Measurements from ENCODE around the gene DAP3. TPM values are rescaled to one million over a fixed set of nuclear protein-coding genes. Genes with fewer than 3 reads are reported as not detected.

DAP3 gene
- total RNA-seq, 1 experiment from 2014 or later: 165 TPM

GRCh38 chr1:155769257-155769656 is 80.4 kb downstream of the DAP3 start:
- no peak for DNase-seq
- H3K4me3 Mint-ChIP-seq (ENCODE audit: unreplicated experiment): no peak overlapping the region
- H3K4me1 Mint-ChIP-seq (ENCODE audit: low read depth, unreplicated experiment): no peaks in the 10 kb centered on the region
- H3K9me3 Mint-ChIP-seq (ENCODE audit: unreplicated experiment): no peaks in the 10 kb centered on the region
- H3K36me3 Mint-ChIP-seq (ENCODE audit: insufficient read depth, unreplicated experiment): peaks cover 82% of the 10 kb centered on the region
- CTCF ChIA-PET: no interaction called here
- Histone ChIP-seq H3K36me3 (ENCODE audit: control insufficient read depth, insufficient read depth, low read length) (peaks cover 4% of the 10 kb centered on the region), H3K4me3 (ENCODE audit: low read depth, low read length) (no peak overlapping the region), H3K4me1 (no peaks in the 10 kb centered on the region), H3K9me3 (no peaks in the 10 kb centered on the region), H3K27me3 (replicated peaks; ENCODE audit: control insufficient read depth, insufficient read depth, low read length) (no peaks in the 10 kb centered on the region)
- intact Hi-C loops (cut with micrococcal nuclease; ENCODE audit: unreplicated experiment): no loop called here
- H3K27me3 Mint-ChIP-seq (ENCODE audit: insufficient read depth, unreplicated experiment): no peaks in the 10 kb centered on the region
- no peak for TF ChIP-seq CTCF (IDR thresholded peaks at IDR 0.05; ENCODE audit: insufficient read depth in 1 of 2, low read depth in 1 of 2, low read length in 1 of 2, severe bottlenecking in 1 of 2, unreplicated experiment in 1 of 2)
- POLR2A ChIA-PET: no interaction called here
- H3K27ac Mint-ChIP-seq (ENCODE audit: unreplicated experiment): no peak overlapping the region
- no TSS peak for BruUV-seq (replicated peaks)

GRCh38 chr1:155773221-155773620 is 84.3 kb downstream of the DAP3 start:
- Mint-ChIP-seq H3K36me3 (ENCODE audit: insufficient read depth, unreplicated experiment) (peaks cover 91% of the 10 kb centered on the region), H3K27me3 (ENCODE audit: insufficient read depth, unreplicated experiment) (no peaks in the 10 kb centered on the region), H3K9me3 (ENCODE audit: unreplicated experiment) (no peaks in the 10 kb centered on the region), H3K4me3 (ENCODE audit: unreplicated experiment) (no peak overlapping the region), H3K27ac (ENCODE audit: unreplicated experiment) (no peak overlapping the region), H3K4me1 (ENCODE audit: low read depth, unreplicated experiment) (no peaks in the 10 kb centered on the region)
- ChIA-PET POLR2A (no interaction called here), CTCF (no interaction called here)
- Histone ChIP-seq H3K4me1 (no peaks in the 10 kb centered on the region), H3K36me3 (ENCODE audit: control insufficient read depth, insufficient read depth, low read length) (peaks cover 3% of the 10 kb centered on the region), H3K9me3 (no peaks in the 10 kb centered on the region), H3K4me3 (ENCODE audit: low read depth, low read length) (no peak overlapping the region), H3K27me3 (replicated peaks; ENCODE audit: control insufficient read depth, insufficient read depth, low read length) (no peaks in the 10 kb centered on the region)
- intact Hi-C loops (cut with micrococcal nuclease; ENCODE audit: unreplicated experiment): no loop called here
- no peak for DNase-seq
- no peak for TF ChIP-seq CTCF (IDR thresholded peaks at IDR 0.05; ENCODE audit: insufficient read depth in 1 of 2, low read depth in 1 of 2, low read length in 1 of 2, severe bottlenecking in 1 of 2, unreplicated experiment in 1 of 2)
- no TSS peak for BruUV-seq (replicated peaks)

GRCh38 chr1:155776414-155776813 is 87.5 kb downstream of the DAP3 start:
- Mint-ChIP-seq H3K27ac (ENCODE audit: unreplicated experiment) (no peak overlapping the region), H3K9me3 (ENCODE audit: unreplicated experiment) (no peaks in the 10 kb centered on the region), H3K36me3 (ENCODE audit: insufficient read depth, unreplicated experiment) (peaks cover 59% of the 10 kb centered on the region), H3K4me3 (ENCODE audit: unreplicated experiment) (no peak overlapping the region), H3K4me1 (ENCODE audit: low read depth, unreplicated experiment) (no peaks in the 10 kb centered on the region), H3K27me3 (ENCODE audit: insufficient read depth, unreplicated experiment) (no peaks in the 10 kb centered on the region)
- peak in 1 of 2 experiments; percentile 19 for DNase-seq
- Histone ChIP-seq H3K36me3 (ENCODE audit: control insufficient read depth, insufficient read depth, low read length) (no peaks in the 10 kb centered on the region; the same call in 1 of the 2 replicates), H3K27me3 (replicated peaks; ENCODE audit: control insufficient read depth, insufficient read depth, low read length) (no peaks in the 10 kb centered on the region), H3K4me3 (ENCODE audit: low read depth, low read length) (no peak overlapping the region), H3K9me3 (no peaks in the 10 kb centered on the region), H3K4me1 (no peaks in the 10 kb centered on the region)
- POLR2A ChIA-PET: no interaction called here
- intact Hi-C loops (cut with micrococcal nuclease; ENCODE audit: unreplicated experiment): no loop called here
- BruUV-seq (replicated peaks): no TSS peak
- TF ChIP-seq CTCF (IDR thresholded peaks at IDR 0.05; ENCODE audit: insufficient read depth in 1 of 2, low read depth in 1 of 2, low read length in 1 of 2, severe bottlenecking in 1 of 2, unreplicated experiment in 1 of 2): no peak
- CTCF ChIA-PET: no interaction called here
